Stomach (tissue), 9 donors: Measurements from ENCODE around the gene SPPL2C. TPM values are rescaled to one million over a fixed set of nuclear protein-coding genes. Genes with fewer than 3 reads are reported as not detected.
A peak's percentile ranks its signal among the peaks of the same experiment; 100 is the strongest.

Experiments used
- DNase-seq, 2 donors: peaks; one replicate each; pipeline versions ENCODE4 v3.0.0 to v3.0.0-alpha.2; 2013 to 2019
- H3K27ac ChIP-seq, 5 donors: fragments of 200-600 bp in 4 of 5; sonication (generic) in 4 of 5; one replicate each; pipeline ENCODE4 v1.5.1; 2013 to 2019; ENCODE audit warnings: mild to moderate bottlenecking in 1 of 5, moderate library complexity in 1 of 5
- H3K27me3 ChIP-seq, 3 donors: fragments of 200-600 bp; sonication (generic); one replicate each; pipeline ENCODE4 v1.5.1; 2017 to 2019; ENCODE audit warnings: mixed run types in 1 of 3
- H3K36me3 ChIP-seq, 4 donors: fragments of 200-600 bp; sonication (generic); 1 replicate in 3 of 4; 2 replicates in 1 of 4; pipeline ENCODE4 v1.5.1; 2016 to 2019
- H3K4me1 ChIP-seq, 4 donors: fragments of 200-600 bp; sonication (generic); one replicate each; pipeline ENCODE4 v1.5.1; 2016 to 2019
- H3K4me3 ChIP-seq, 4 donors: fragments of 200-600 bp; sonication (generic) in 3 of 4; one replicate each; pipeline ENCODE4 v1.5.1; 2016 to 2019; ENCODE audit warnings: mild to moderate bottlenecking in 1 of 4
- H3K9me3 ChIP-seq, 4 donors: fragments of 200-600 bp; sonication (generic); one replicate each; pipeline ENCODE4 v1.5.1; 2016 to 2019
- EP300 ChIP-seq: sonication (generic); formaldehyde crosslinking; IDR thresholded peaks from one replicate; pipeline ENCODE4 v1.6.1; 2017; ENCODE audit warnings: antibody characterized with exemption
- POLR2A ChIP-seq, 4 donors: fragments of 450-650 bp; IDR thresholded peaks; one replicate each; pipeline ENCODE4 v1.6.1; 2016; ENCODE audit warnings: antibody characterized with exemption in 4 of 4, control low read depth in 2 of 4, mild to moderate bottlenecking in 1 of 4, moderate library complexity in 1 of 4
- POLR2AphosphoS5 ChIP-seq, 3 donors: sonication (generic); formaldehyde crosslinking; IDR thresholded peaks; one replicate each; pipeline ENCODE4 v1.6.1; 2016; ENCODE audit warnings: antibody characterized with exemption in 3 of 3
- WGBS, 5 donors: extraction: QIAGEN DNeasy Blood & Tissue Kit in 3 of 5; methylation state at CpG; one replicate each; pipeline versions ENCODE4 v1.1.5 to v1.1.7; 2013 to 2018; 5-methylcytosine and 5-hydroxymethylcytosine counted together
- intact Hi-C: fragments of 100-400 bp; cut with DNase I; formaldehyde crosslinking; loops from one replicate; pipeline ENCODE4 v1.15.1; 2023; ENCODE audit warnings: low total_unique reads
- polyA plus RNA-seq, 3 donors: library from polyadenylated mRNA; stranded (reverse); fragments of 200-250 nt; gene quantifications; one replicate each; pipeline ENCODE4 v1.2.3, GENCODE V29; 2013
- total RNA-seq, 5 donors: library from RNA; depleted of rRNA; stranded (reverse); fragments of >200 nt; gene quantifications; one replicate each; pipeline versions ENCODE4 v1.1.0 to v1.2.3, GENCODE V29; 2014 to 2016
- TF ChIP-seq, protein P1 (sequence below), 7 experiments: fragments of 450-650 bp in 4 of 7; fragments of 200-600 bp in 3 of 7; sonication (generic) in 3 of 7; IDR thresholded peaks; one replicate each; pipeline ENCODE4 v1.5.1; 2016 to 2019; ENCODE audit warnings: antibody characterized with exemption in 7 of 7, control low read depth in 2 of 7, mild to moderate bottlenecking in 1 of 7
- donor health status: healthy with polysubstance abuse.
- donor health status: Bipolar disorder and iron deficiency.
- donor health status: healthy.

Gene SPPL2C
- total and polyA plus RNA-seq, 8 donors = not detected

DNA sequence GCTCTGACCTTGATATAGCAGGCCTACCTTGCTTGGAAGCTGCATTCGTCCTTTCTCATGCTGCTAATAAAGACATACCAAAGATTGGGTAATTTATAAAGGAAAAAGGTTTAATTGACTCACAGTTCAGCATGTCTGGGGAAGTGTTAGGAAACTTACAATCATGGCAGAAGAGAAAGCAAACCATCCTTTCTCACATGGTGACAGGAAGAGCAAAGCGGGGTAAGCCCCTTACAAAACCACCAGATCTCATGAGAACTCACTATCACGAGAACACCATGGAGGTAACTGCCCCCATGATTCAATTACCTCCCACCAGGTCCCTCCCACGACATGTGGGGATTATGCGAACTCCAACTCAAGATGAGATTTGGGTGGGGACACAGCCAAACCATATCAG is 43.7 kb downstream of the SPPL2C start:
- H3K27me3 ChIP-seq = peaks cover 0 to 12% (median 6%) of the 10 kb centered on the region in 3 donors
- H3K9me3 ChIP-seq = peaks cover 0 to 11% (median 4%) of the 10 kb centered on the region in 4 donors
- no peak overlapping the region for H3K4me3 ChIP-seq
- no peak overlapping the region for H3K27ac ChIP-seq
- WGBS, 5 donors = 41 to 55% (median 52%) methylated on average over 5 of the region's 5 CpGs
- H3K36me3 ChIP-seq = no peaks in the 10 kb centered on the region
- TF ChIP-seq, protein P1, sequence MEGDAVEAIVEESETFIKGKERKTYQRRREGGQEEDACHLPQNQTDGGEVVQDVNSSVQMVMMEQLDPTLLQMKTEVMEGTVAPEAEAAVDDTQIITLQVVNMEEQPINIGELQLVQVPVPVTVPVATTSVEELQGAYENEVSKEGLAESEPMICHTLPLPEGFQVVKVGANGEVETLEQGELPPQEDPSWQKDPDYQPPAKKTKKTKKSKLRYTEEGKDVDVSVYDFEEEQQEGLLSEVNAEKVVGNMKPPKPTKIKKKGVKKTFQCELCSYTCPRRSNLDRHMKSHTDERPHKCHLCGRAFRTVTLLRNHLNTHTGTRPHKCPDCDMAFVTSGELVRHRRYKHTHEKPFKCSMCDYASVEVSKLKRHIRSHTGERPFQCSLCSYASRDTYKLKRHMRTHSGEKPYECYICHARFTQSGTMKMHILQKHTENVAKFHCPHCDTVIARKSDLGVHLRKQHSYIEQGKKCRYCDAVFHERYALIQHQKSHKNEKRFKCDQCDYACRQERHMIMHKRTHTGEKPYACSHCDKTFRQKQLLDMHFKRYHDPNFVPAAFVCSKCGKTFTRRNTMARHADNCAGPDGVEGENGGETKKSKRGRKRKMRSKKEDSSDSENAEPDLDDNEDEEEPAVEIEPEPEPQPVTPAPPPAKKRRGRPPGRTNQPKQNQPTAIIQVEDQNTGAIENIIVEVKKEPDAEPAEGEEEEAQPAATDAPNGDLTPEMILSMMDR (IDR thresholded peaks at IDR 0.05) = no peak
- TF ChIP-seq EP300 (no peak), POLR2AphosphoS5 (IDR thresholded peaks at IDR 0.05) (no peak), POLR2A (IDR thresholded peaks at IDR 0.05) (no peak)
- no peaks in the 10 kb centered on the region for H3K4me1 ChIP-seq
- no peak for DNase-seq
- intact Hi-C loops = no loop called here

GRCh38 chr17:45889579-45889978 is 44.9 kb downstream of the SPPL2C start:
- WGBS, 5 donors = 24 to 41% (median 26%) methylated on average over 4 of the region's 4 CpGs
- Histone ChIP-seq H3K4me1 (peaks cover under 1 to 9% (median 3%) of the 10 kb centered on the region in 4 donors), H3K27me3 (peaks cover 0 to 16% (median 7%) of the 10 kb centered on the region in 3 donors), H3K9me3 (peaks cover 0 to 4% (median 1%) of the 10 kb centered on the region in 4 donors), H3K27ac (no peak overlapping the region), H3K36me3 (no peaks in the 10 kb centered on the region), H3K4me3 (no peak overlapping the region)
- DNase-seq = no peak
- TF ChIP-seq POLR2A (IDR thresholded peaks at IDR 0.05) (no peak), EP300 (no peak), POLR2AphosphoS5 (IDR thresholded peaks at IDR 0.05) (no peak)
- TF ChIP-seq, protein P1 (IDR thresholded peaks at IDR 0.05) = no peak
- intact Hi-C loops = no loop called here

DNA sequence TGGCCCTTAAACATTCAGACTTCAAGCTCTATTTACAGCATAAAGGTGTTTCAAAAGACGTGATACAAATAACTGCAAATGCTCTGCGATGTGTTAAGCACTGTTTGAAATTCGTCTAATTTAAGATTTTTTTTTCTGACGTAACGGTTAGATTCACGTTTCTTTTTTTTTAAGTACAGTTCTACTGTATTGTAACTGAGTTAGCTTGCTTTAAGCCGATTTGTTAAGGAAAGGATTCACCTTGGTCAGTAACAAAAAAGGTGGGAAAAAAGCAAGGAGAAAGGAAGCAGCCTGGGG is 49.0 kb downstream of the SPPL2C start:
- H3K9me3 ChIP-seq = no peaks in the 10 kb centered on the region
- peak overlapping the region; percentile 57 to 98 (median 80) for H3K4me3 ChIP-seq
- H3K27ac ChIP-seq = peak overlapping the region in 4 of 5 donors; percentile 35 to 77 (median 50)
- DNase-seq = no peak
- no peaks in the 10 kb centered on the region for H3K36me3 ChIP-seq
- TF ChIP-seq, protein P1 (IDR thresholded peaks at IDR 0.05) = no peak
- TF ChIP-seq POLR2AphosphoS5 (IDR thresholded peaks at IDR 0.05) (no peak), EP300 (no peak), POLR2A (IDR thresholded peaks at IDR 0.05) (no peak)
- H3K27me3 ChIP-seq = peaks cover 10 to 57% (median 44%) of the 10 kb centered on the region in 3 donors
- peaks cover 25 to 34% (median 32%) of the 10 kb centered on the region in 4 donors for H3K4me1 ChIP-seq
- WGBS, 5 donors = 43 to 54% (median 50%) methylated on average over 7 of the region's 7 CpGs
- intact Hi-C loops = no loop called here

DNA sequence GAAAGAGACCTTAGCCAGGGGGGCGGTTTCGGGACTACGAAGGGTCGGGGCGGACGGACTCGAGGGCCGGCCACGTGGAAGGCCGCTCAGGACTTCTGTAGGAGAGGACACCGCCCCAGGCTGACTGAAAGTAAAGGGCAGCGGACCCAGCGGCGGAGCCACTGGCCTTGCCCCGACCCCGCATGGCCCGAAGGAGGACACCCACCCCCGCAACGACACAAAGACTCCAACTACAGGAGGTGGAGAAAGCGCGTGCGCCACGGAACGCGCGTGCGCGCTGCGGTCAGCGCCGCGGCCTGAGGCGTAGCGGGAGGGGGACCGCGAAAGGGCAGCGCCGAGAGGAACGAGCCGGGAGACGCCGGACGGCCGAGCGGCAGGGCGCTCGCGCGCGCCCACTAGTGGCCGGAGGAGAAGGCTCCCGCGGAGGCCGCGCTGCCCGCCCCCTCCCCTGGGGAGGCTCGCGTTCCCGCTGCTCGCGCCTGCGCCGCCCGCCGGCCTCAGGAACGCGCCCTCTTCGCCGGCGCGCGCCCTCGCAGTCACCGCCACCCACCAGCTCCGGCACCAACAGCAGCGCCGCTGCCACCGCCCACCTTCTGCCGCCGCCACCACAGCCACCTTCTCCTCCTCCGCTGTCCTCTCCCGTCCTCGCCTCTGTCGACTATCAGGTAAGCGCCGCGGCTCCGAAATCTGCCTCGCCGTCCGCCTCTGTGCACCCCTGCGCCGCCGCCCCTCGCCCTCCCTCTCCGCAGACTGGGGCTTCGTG is 49.5 kb downstream of the SPPL2C start, which contains the start of gene MAPT:
MAPT (plus strand) TSS at position 533 of the 763 bp plus-strand sequence. CDS start 67,784 bp downstream, outside the sequence.
- no peaks in the 10 kb centered on the region for H3K36me3 ChIP-seq
- no peaks in the 10 kb centered on the region for H3K9me3 ChIP-seq
- peaks cover 25 to 34% (median 32%) of the 10 kb centered on the region in 4 donors for H3K4me1 ChIP-seq
- peaks cover 10 to 57% (median 50%) of the 10 kb centered on the region in 3 donors for H3K27me3 ChIP-seq
- peak within 1 kb of the TSS in 4 of 5 donors; percentile 40 to 77 (median 52) for H3K27ac ChIP-seq
- WGBS, 5 donors = 1 to 4% (median 2%) methylated on average over 39 to 97 of the region's 97 CpGs
- intact Hi-C loops = no loop called here
- TF ChIP-seq POLR2AphosphoS5 (IDR thresholded peaks at IDR 0.05) = peak in 2 of 3 donors; percentile 51 to 76
- TF ChIP-seq, protein P1 (IDR thresholded peaks at IDR 0.05) = peak in 4 of 7 experiments; percentile 19 to 97 (median 96)
- no peak for TF ChIP-seq EP300
- peak; percentile 90 to 98 for DNase-seq
- peak within 1 kb of the TSS; percentile 57 to 98 (median 80) for H3K4me3 ChIP-seq
